H1 (cell line): ENCODE data around the gene ZNF37A. TPM values are rescaled to one million over a fixed set of nuclear protein-coding genes. Genes with fewer than 3 reads are reported as not detected.

ENCODE experiments used
- CTCF ChIA-PET: fragments of 300-600 bp; sonication (Branson Sonifier 250); formaldehyde crosslinking; loops from one replicate; lab custom pipeline; 2021; ENCODE audit not compliant: partially characterized antibody; lab: Charles Lee
- POLR2A ChIA-PET: fragments of 300-600 bp; sonication (Branson Sonifier 250); formaldehyde crosslinking; loops from one replicate; lab custom pipeline; 2021; ENCODE audit warnings: inconsistent platforms; ENCODE audit not compliant: partially characterized antibody; lab: Charles Lee
- DNase-seq, 2 experiments: peaks; one replicate each; pipeline versions ENCODE4 v3.0.0 to v3.0.0-alpha.2; 2010 to 2022; ENCODE audit warnings: low spot score in 2 of 2, low read depth in 1 of 2, mixed read lengths in 1 of 2
- FAIRE-seq: peaks from 2 replicates; lab custom pipeline; 2011; peaks lifted over from hg19 to GRCh38; lab: Jason Lieb, UNC
- H2AFZ ChIP-seq: 2 replicates; pipeline ENCODE4 v1.8.1; 2012; ENCODE audit warnings: low read length, inconsistent platforms
- H2AK5ac ChIP-seq: 2 replicates; pipeline ENCODE4 v1.6.1; 2013; ENCODE audit warnings: low read depth, low read length
- H2BK120ac ChIP-seq: replicated peaks from 2 replicates; pipeline ENCODE3; 2013; ENCODE audit warnings: low read depth, low read length, inconsistent platforms
- H2BK12ac ChIP-seq: 2 replicates; pipeline ENCODE4 v1.6.1; 2013; ENCODE audit warnings: low read depth, low read length
- H2BK15ac ChIP-seq: 2 replicates; pipeline ENCODE4 v1.6.1; 2013; ENCODE audit warnings: low read length
- H2BK20ac ChIP-seq: 2 replicates; pipeline ENCODE4 v1.6.1; 2013; ENCODE audit warnings: low read length
- H2BK5ac ChIP-seq: 2 replicates; pipeline ENCODE4 v1.6.1; 2013; ENCODE audit warnings: low read depth, low read length
- H3K14ac ChIP-seq: 2 replicates; pipeline ENCODE4 v1.6.1; 2013; ENCODE audit warnings: inconsistent platforms; ENCODE audit not compliant: insufficient read length
- H3K18ac ChIP-seq: 2 replicates; pipeline ENCODE4 v1.6.1; 2013; ENCODE audit warnings: low read length; ENCODE audit errors: extremely low read depth
- H3K23ac ChIP-seq: 2 replicates; pipeline ENCODE4 v1.6.1; 2013; ENCODE audit warnings: inconsistent platforms; ENCODE audit not compliant: insufficient read length
- H3K23me2 ChIP-seq: 2 replicates; pipeline ENCODE4 v1.6.1; 2013; ENCODE audit warnings: low read depth, low read length
- H3K27ac ChIP-seq: 2 replicates; pipeline ENCODE4 v1.6.1; 2011; ENCODE audit warnings: low read depth, low read length, inconsistent platforms
- H3K27me3 ChIP-seq, 4 experiments: replicated peaks in 1 of 4; 1 replicate in 1 of 4; 2 replicates in 3 of 4; pipeline versions ENCODE4 v1.6.1 to v1.8.1; 2011 to 2013; ENCODE audit warnings: low read length in 3 of 4, mild to moderate bottlenecking in 3 of 4, inconsistent platforms in 2 of 4, mixed read lengths in 2 of 4, moderate library complexity in 1 of 4; ENCODE audit not compliant: control insufficient read depth in 3 of 4, insufficient read depth in 3 of 4; ENCODE audit errors: extremely low read depth in 1 of 4
- H3K36me3 ChIP-seq, 4 experiments: 2 replicates each; pipeline versions ENCODE4 v1.6.1 to v1.8.1; 2011 to 2013; ENCODE audit warnings: mild to moderate bottlenecking in 4 of 4, low read length in 3 of 4, moderate library complexity in 2 of 4, control low read depth in 1 of 4, inconsistent platforms in 1 of 4; ENCODE audit not compliant: insufficient read depth in 4 of 4, control insufficient read depth in 2 of 4
- H3K4ac ChIP-seq: replicated peaks from 2 replicates; pipeline ENCODE3; 2013; ENCODE audit warnings: low read length, low read depth, mixed read lengths, inconsistent platforms; ENCODE audit not compliant: insufficient read length
- H3K4me1 ChIP-seq, 4 experiments: replicated peaks in 1 of 4; 1 replicate in 1 of 4; 2 replicates in 3 of 4; pipeline versions ENCODE4 v1.6.1 to v1.8.1; 2011 to 2013; ENCODE audit warnings: low read length in 3 of 4, inconsistent platforms in 2 of 4, mixed read lengths in 1 of 4; ENCODE audit not compliant: insufficient read depth in 4 of 4, control insufficient read depth in 3 of 4
- H3K4me2 ChIP-seq, 2 experiments: 2 replicates each; pipeline versions ENCODE4 v1.6.1 to v1.8.1; 2011 to 2013; ENCODE audit warnings: low read depth in 2 of 2, low read length in 2 of 2, control low read depth in 1 of 2, inconsistent platforms in 1 of 2, mild to moderate bottlenecking in 1 of 2; ENCODE audit not compliant: insufficient read depth in 1 of 2
- H3K4me3 ChIP-seq, 4 experiments: fragments of 200-600, 300-600 bp in 1 of 4; sonication (generic), shearing (Covaris generic), sonication (Bioruptor Twin) in 1 of 4; 2 replicates each; pipeline versions ENCODE4 v1.5.1 to v1.8.1; 2011 to 2016; ENCODE audit warnings: low read length in 4 of 4, low read depth in 3 of 4, control low read depth in 2 of 4, inconsistent platforms in 2 of 4, mild to moderate bottlenecking in 2 of 4, mixed read lengths in 1 of 4, moderate library complexity in 1 of 4; ENCODE audit not compliant: insufficient read depth in 2 of 4; ENCODE audit errors: extremely low read depth in 1 of 4
- H3K56ac ChIP-seq: replicated peaks from 2 replicates; pipeline ENCODE3; 2013; ENCODE audit warnings: low read depth, mild to moderate bottlenecking, mixed read lengths, low read length, inconsistent platforms; ENCODE audit not compliant: insufficient read length
- H3K79me1 ChIP-seq: 2 replicates; pipeline ENCODE4 v1.6.1; 2013; ENCODE audit warnings: low read depth, low read length, control low read depth
- H3K79me2 ChIP-seq, 2 experiments: 2 replicates each; pipeline versions ENCODE4 v1.6.1 to v1.8.1; 2012 to 2013; ENCODE audit warnings: low read length in 2 of 2, mild to moderate bottlenecking in 2 of 2, inconsistent platforms in 1 of 2; ENCODE audit not compliant: insufficient read depth in 2 of 2, control insufficient read depth in 1 of 2
- H3K9ac ChIP-seq, 4 experiments: replicated peaks in 1 of 4; 1 replicate in 1 of 4; 2 replicates in 3 of 4; pipeline versions ENCODE4 v1.6.1 to v1.8.1; 2011 to 2013; ENCODE audit warnings: low read depth in 3 of 4, low read length in 3 of 4, control low read depth in 2 of 4, mild to moderate bottlenecking in 2 of 4, moderate library complexity in 2 of 4, inconsistent platforms in 1 of 4; ENCODE audit errors: extremely low read depth in 1 of 4
- H3K9me3 ChIP-seq, 2 experiments: 2 replicates each; pipeline versions ENCODE4 v1.6.1 to v1.8.1; 2012 to 2013; ENCODE audit warnings: mild to moderate bottlenecking in 2 of 2, moderate library complexity in 2 of 2, control low read depth in 1 of 2, inconsistent platforms in 1 of 2, low read depth in 1 of 2, low read length in 1 of 2, mixed read lengths in 1 of 2; ENCODE audit not compliant: insufficient read depth in 2 of 2
- H4K20me1 ChIP-seq, 2 experiments: replicated peaks in 1 of 2; 2 replicates each; pipeline versions ENCODE3 to v1.8.1; 2011 to 2013; ENCODE audit warnings: inconsistent platforms in 2 of 2, low read length in 2 of 2, mild to moderate bottlenecking in 1 of 2; ENCODE audit not compliant: insufficient read depth in 2 of 2, control insufficient read depth in 1 of 2
- H4K5ac ChIP-seq: 2 replicates; pipeline ENCODE4 v1.6.1; 2013; ENCODE audit warnings: low read length, low read depth, mixed read lengths, inconsistent platforms; ENCODE audit not compliant: insufficient read length
- H4K8ac ChIP-seq: 2 replicates; pipeline ENCODE4 v1.8.0; 2013; ENCODE audit warnings: mild to moderate bottlenecking, moderate library complexity, low read length, inconsistent platforms; ENCODE audit not compliant: insufficient read depth; ENCODE audit errors: extremely low read depth
- H4K91ac ChIP-seq: replicated peaks from 2 replicates; pipeline ENCODE3; 2013; ENCODE audit warnings: low read length, mixed read lengths, inconsistent platforms; ENCODE audit not compliant: insufficient read length
- BCL11A ChIP-seq, 2 experiments: IDR thresholded peaks; one replicate each; pipeline ENCODE4 v1.6.1; 2011; ENCODE audit warnings: low read depth in 2 of 2, low read length in 2 of 2, mild to moderate bottlenecking in 2 of 2
- FOSL1 ChIP-seq: IDR thresholded peaks from 2 replicates; pipeline ENCODE4 v1.6.1; 2011; ENCODE audit warnings: mild to moderate bottlenecking, low read depth, low read length, moderate library complexity; ENCODE audit not compliant: insufficient read depth
- GABPA ChIP-seq: IDR thresholded peaks from 2 replicates; pipeline ENCODE4 v1.6.1; 2011; ENCODE audit warnings: mild to moderate bottlenecking, low read length, moderate library complexity, borderline replicate concordance; ENCODE audit not compliant: insufficient read depth
- GTF2F1 ChIP-seq: IDR thresholded peaks from 2 replicates; pipeline ENCODE4 v1.6.1; 2012; ENCODE audit warnings: low read depth, low read length, improper control_type of control experiment, borderline replicate concordance
- MAFK ChIP-seq: IDR thresholded peaks from 2 replicates; pipeline ENCODE4 v1.6.1; 2012; ENCODE audit warnings: low read depth, mild to moderate bottlenecking, improper control_type of control experiment, low read length
- POU5F1 ChIP-seq: IDR thresholded peaks from 2 replicates; pipeline ENCODE4 v1.6.1; 2011; ENCODE audit warnings: low read depth, mild to moderate bottlenecking, low read length, moderate library complexity
- RFX5 ChIP-seq: IDR thresholded peaks from 2 replicates; pipeline ENCODE4 v1.6.1; 2011; ENCODE audit warnings: low read depth, low read length, improper control_type of control experiment, borderline replicate concordance
- WGBS, 2 experiments: shearing (Covaris generic) in 1 of 2; methylation state at CpG; one replicate each; pipeline versions ENCODE4 v1.1.6 to v1.1.7; 2013 to 2015; ENCODE audit warnings: low lambda C conversion rate in 2 of 2, mixed read lengths in 2 of 2, inconsistent platforms in 1 of 2, low coverage in 1 of 2, missing lambda C conversion rate in 1 of 2; ENCODE audit not compliant: insufficient replicate concordance in 2 of 2, insufficient coverage in 1 of 2, insufficient read length in 1 of 2; ENCODE audit errors: extremely low coverage in 1 of 2, missing lambda C conversion rate in 1 of 2; 5-methylcytosine and 5-hydroxymethylcytosine counted together
- polyA plus RNA-seq, 7 experiments: library from polyadenylated mRNA; depleted of rRNA in 3 of 7; stranded (reverse) in 5 of 7; unstranded in 2 of 7; fragments of >200 nt in 5 of 7; fragments of 200-250 nt in 2 of 7; gene quantifications; 1 replicate in 5 of 7; 2 replicates in 1 of 7; 4 replicates in 1 of 7; pipeline versions ENCODE4 v1.2.1 to v1.2.3, GENCODE V29; 2011 to 2013; ENCODE audit warnings: missing spikeins in 2 of 7, mixed read lengths in 2 of 7
- total RNA-seq: library from RNA; stranded (reverse); fragmentation: NEBNext Ultra II Directional; extraction: Animal tissue kit (Norgen Biotek cat#: 25700); gene quantifications from 2 replicates; pipeline ENCODE4 v1.2.1, GENCODE V29; 2021

ZNF37A gene
- total and polyA plus RNA-seq, 2 of the 8 experiments (the other 6 are each of a cell fraction or from before 2014, with no cell fraction given), result 0.97 to 12.7 TPM

GRCh38 chr10:38047666-38048065, 46.5 kb upstream of the ZNF37A start:
- no peak overlapping the region for H2BK20ac ChIP-seq
- no peak overlapping the region for H3K27ac ChIP-seq
- H3K4me2 ChIP-seq, result no peak overlapping the region
- no peak overlapping the region for H2AK5ac ChIP-seq
- TF ChIP-seq GTF2F1 (no peak), MAFK (no peak), RFX5 (no peak), POU5F1 (no peak), FOSL1 (no peak), GABPA (no peak), BCL11A (IDR thresholded peaks at IDR 0.05; ENCODE audit: low read depth in 2 of 2, low read length in 2 of 2) (no peak)
- no peaks in the 10 kb centered on the region for H4K20me1 ChIP-seq
- WGBS, 2 experiments, result 92% methylated on average over 1 of the region's 1 CpG; no CpG with 5 or more reads in 1 of the 2 experiments
- peaks cover 0 to 15% (median 1%) of the 10 kb centered on the region in 4 experiments; a peak in 3 of 8 replicates for H3K36me3 ChIP-seq
- no peaks in the 10 kb centered on the region for H3K79me2 ChIP-seq
- peaks cover 9 to 18% of the 10 kb centered on the region in 2 experiments for H3K9me3 ChIP-seq
- no peak overlapping the region for H3K9ac ChIP-seq
- H2BK120ac ChIP-seq, result no peak overlapping the region
- H3K79me1 ChIP-seq, result no peaks in the 10 kb centered on the region
- H4K5ac ChIP-seq, result no peak overlapping the region
- H2BK12ac ChIP-seq, result no peak overlapping the region
- H3K18ac ChIP-seq, result no peak overlapping the region
- no peak overlapping the region for H3K56ac ChIP-seq
- H3K23ac ChIP-seq, result no peak overlapping the region
- FAIRE-seq (no peak), DNase-seq (no peak)
- no peak overlapping the region for H3K4me3 ChIP-seq
- no peak overlapping the region for H2AFZ ChIP-seq
- H4K91ac ChIP-seq, result no peak overlapping the region
- no peaks in the 10 kb centered on the region for H3K4me1 ChIP-seq
- H3K27me3 ChIP-seq, result no peaks in the 10 kb centered on the region
- H3K4ac ChIP-seq, result no peak overlapping the region
- ChIA-PET CTCF (no interaction called here), POLR2A (no interaction called here)
- no peak overlapping the region for H3K14ac ChIP-seq
- no peaks in the 10 kb centered on the region for H3K23me2 ChIP-seq
- H4K8ac ChIP-seq, result no peak overlapping the region
- H2BK5ac ChIP-seq, result no peak overlapping the region
- H2BK15ac ChIP-seq, result no peak overlapping the region
